GM18870 (cell line): ENCODE measurements around the gene STAM2.
A peak's percentile ranks its signal among the peaks of the same experiment; 100 is the strongest.
"Not testable (repeated sequence)": the region's sequence is repeated elsewhere in the genome, so short reads cannot be mapped to it uniquely, and the experiment has no call there.

Source experiments
- ATAC-seq: cut with Tn5 transposase; IDR thresholded peaks from one replicate; pipeline ENCODE4 v1.9.1; 2021; ENCODE audit warnings: moderate library complexity; ENCODE audit not compliant: unreplicated experiment

STAM2 gene

DNA sequence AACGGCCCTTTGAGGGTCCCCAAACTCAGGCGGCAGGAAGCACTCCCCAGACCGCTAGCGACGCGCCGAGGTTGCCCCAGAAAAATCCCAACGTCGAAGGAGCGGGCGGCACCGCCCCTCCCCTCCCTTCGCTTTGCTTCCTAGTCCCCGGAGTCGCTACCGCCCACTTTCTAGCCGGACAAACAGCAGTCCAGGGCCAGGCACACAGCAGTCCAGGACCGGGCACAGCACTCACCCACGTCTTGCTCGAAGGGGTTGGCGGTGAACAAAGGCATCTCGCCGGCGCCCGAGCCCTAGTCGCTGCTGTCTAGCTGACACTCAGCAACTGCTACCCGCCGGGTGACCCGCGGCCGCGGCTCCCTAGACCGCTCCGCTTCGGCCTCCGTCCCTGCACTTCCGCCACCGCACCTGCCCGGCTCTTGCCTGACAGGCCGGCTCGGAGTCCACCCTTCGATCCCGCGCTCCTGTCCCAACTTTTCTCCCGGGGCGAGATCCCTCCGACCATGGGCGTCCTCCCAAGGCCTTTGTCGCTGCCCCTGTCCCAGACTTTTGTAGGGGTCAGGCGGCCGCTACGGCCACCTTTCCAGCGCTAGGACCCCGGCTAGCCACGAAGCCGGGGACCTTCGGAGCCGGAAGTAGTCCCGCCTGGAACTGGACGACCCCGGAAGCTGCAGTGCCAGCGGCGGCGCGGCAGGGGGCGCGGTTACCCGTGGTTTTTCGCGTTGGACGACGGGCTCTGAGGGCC lies at the start of gene STAM2:
Gene STAM2 (minus strand): TSS at position 396 of the 745 bp plus-strand sequence. CDS start 121 bp downstream, at position 275.
- peak; percentile 72 for ATAC-seq

DNA sequence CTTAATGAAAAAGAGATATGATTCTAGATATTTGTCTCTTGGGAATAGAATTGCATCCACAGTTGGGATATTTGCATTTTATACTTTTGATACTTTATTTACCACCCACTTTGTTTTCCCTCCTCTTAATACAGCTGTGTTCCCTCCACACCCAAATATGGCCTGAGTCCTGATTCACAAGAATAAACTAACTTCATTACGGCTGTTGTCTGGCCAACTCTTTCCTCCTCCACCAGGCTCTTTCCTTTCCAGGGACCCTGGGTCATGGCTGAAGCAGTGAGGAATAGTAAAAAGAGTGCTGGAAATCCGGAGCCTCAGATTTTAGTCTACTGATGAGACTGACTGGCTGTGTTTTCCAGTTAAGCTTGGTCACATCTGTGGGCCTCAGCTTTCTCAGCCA lies 48.4 kb upstream of the STAM2 start:
- ATAC-seq = no peak

DNA sequence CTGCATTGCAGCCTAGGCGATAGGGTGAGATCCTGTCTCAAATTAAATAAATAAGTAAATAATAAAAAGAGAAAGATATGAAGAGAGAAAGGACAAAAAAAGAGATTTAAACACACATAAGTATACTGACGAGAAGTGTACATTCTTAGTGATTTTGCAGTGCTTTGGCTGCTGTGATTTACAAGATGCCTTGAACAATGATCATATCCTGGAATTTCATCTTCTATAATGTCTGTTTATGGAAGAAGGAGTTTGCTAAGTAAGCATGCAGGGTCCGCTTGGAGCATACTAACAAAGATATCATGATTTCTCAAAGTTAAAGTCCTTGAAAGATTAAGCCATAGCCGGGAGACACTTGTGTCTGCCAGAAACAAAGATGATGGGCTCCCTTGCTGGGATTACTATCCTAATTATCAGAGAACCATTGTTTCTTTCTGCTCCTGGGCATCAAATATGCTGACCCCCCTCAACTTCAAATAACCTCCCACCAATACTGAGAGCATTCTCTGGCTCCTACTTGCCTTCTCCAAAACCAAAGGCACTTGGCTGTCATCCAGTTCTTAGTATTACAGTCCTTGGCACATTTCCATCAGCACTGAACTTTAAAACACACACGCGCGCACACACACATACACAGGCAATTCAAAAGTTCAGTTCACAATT lies 47.5 kb upstream of the STAM2 start:
- ATAC-seq = no peak

DNA sequence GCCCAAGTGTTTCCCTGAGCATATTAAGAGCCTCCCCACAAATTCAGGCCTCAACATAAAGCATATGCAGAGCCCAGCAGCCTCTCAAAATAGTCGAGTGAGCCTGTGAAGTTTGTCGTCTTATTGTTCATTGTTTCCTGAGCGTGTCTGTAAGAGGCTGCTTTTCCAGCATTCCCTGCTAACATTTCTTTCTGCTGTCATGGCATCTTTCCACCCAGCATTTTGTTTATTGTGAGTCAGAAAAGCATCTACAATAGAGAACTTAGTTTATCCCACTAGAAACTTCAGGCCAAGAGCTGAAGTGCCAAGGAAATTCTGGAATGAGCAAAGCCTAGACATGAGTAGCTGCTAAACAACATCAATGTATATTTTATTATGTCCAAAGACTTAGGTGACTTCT lies 46.3 kb upstream of the STAM2 start:
- ATAC-seq = no peak

DNA sequence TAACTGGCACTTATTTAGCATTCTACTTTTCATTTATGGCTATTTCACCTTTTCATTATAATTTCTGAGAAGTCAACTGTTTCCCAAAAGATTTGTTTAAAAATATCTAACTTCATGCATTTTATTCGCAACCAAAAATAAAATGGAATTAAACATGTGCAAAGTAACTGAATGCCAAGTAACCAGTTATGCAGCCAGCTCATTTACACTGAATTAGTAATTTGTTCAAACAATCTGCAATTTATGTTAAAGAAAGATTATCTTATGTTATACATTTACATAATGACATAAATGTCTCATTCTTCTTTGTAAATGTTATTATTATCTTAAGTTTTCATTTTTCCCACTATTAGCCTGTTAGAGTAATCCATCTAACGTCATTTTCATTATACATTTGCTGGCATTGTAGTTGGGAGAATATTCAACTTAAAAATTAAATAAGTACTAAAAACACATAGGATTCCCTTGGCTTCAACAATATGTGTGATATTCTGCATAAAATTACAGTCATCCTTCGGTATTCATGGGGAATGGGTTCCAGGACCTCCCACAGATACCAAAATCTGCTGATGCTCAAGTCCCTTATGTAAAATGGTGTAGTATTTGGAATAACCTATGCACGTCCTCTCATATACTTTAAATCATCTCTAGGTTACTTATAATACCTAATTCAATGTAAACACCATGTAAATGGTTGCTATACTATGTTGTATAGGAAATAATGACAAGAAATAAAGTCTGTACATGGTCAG lies 43.7 kb upstream of the STAM2 start:
- ATAC-seq = no peak

DNA sequence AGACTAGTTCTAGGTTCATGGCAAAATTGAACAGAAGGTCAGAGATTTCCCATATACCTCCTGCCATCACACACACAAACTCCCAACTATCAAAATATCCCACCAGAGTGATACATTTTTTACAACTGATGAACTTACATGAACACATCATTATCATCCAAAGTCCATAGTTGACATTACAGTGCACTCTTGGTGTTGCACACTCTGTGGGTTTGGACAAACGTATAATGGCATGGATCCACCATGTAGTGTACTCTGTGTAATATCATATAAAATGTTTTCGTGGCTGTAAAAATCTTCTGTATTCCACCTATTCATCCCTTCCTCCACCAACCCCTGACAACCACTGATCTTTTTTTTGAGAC lies 25.9 kb upstream of the STAM2 start:
- ATAC-seq = no peak

DNA sequence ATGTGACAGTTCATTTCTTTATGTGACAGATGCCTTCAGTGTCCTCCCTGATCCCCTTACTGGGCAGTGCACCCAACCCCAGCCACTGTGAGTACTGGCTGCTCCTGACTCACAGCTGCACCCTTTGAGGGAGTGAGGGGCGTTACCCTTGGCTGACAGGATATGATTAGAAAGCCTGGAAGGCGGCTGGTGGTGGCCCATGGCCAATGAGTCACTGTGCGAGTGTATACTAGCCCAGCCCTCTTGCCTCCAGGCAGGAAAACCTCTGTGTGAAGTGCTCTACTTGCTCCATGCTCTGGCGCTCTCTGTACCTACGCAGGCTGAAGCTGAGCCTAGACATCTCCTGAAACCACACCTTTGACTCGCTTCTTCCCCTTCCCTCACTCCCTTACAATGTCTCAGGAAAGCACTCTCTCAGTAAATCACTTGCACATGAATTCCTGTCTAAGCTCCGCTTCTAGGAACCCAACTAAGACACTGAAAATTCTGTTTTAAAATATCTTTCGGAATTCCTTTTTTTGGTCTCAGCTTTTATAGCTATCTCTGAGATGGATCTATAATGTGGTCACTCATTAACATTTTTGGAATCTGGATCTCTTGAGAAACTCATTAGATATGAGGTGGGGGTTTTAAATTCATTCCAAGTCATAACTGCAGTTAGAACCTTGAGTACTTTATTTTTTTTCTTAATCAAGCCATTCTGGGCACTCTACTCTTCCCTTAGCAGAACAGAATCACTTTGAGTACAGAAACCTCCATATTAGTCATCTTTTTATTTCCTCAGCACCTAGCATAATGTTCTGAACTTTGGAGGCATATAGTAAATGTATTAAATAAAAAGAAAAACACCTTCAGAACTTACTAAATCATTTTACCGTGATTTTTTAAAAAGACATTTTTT lies 25.3 kb upstream of the STAM2 start:
- no peak for ATAC-seq

DNA sequence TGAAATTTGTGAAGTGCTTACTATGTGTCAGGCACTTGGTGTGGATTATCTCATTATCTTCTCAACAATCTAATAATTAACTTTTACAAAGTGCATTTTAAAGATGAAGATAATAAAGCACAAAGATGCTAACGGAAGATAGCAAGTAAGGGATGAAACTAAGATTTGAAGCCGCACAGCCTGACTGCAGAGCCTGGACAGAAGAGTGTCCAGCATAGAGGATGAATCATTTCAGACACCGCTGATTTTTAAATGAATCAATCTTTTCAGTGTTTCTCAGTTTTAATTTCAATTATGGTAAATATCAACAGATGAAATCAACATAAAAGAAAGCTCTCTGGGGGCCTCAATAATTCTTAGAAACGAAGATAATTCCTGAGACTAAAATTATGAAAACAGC lies 24.5 kb upstream of the STAM2 start:
- ATAC-seq = no peak

DNA sequence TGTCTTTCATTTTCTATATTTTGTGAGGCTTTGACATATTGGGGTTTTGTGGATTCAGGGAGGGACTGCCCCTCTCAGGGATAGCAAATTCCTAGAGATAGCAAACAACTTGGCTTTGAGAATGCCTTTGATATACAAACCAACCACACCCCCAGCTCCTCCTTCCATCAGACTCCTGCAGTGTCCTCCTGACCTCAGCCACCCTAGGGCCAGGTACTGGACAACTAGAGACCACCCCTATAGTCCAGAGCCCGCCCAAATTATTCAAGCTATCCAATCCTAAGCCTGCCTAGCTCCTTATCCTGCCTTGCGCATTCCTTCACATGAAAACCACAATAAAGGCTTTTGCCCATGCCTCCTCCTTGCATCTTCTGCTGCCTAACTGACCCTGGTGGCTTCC lies 22.9 kb upstream of the STAM2 start:
- no peak for ATAC-seq

DNA sequence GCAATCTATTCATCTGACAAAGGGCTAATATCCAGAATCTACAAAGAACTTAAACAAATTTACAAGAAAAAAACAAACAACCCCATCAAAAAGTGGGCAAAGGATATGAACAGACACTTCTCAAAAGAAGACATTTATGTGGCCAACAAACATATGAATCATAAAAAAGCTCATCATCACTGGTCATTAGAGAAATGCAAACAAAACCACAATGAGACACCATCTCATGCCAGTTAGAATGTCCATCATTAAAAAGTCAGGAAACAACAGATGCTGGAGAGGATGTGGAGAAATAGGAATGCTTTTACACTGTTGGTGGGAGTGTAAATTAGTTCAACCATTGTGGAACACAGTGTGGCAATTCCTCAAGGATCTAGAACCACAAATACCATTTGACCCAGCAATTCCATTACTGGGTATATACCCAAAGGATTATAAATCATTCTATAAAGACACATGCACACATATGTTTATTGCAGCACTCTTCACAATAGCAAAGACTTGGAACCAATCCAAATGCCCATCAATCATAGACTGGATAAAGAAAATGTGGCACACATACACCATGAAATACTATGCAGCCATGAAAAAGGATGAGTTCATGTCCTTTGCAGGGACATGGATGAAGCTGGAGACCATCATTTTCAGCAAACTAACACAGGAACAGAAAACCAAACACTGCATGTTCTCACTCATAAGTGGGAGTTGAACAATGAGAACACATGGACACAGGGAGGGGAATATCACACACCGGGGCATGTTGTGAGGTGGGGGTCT lies 22.1 kb upstream of the STAM2 start:
- ATAC-seq = not testable (repeated sequence)

DNA sequence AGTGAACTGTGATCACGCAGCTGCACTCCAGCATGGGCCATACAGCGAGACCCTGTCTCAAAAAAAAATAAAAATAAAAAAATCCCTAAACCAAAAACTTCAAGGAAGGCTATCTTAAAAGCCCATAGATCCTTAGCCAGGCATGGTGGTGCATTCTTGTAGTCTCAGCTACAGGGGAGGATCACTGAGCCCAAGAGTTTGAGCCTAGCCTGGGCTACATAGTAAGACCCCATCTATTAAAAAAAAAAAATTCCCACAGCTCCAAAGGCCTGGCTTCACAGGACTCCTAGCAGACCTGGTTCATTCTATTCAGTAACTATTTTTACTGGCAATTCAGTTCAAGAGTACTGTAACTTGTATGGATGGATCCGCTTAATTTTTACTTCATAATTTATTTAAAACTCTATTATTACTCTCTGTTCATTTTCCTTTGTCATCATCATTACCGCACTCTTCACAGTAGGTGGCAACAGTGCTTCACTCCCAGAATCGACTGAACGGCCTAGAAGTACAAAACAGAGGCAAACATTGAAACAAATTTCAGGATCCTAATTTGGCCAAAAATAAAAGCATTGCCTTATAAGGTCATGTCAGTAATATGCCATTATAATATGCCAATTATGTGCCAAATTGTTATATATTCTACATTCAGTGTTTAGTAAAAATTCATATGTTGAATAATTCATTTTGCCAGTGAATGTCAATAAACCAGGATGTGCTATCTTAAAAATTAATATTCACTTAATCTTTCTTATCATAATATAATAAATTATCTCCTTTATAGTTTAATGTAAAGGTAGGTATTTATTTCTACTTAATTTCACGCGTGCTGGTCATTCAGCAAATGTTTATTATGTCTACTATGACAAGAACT lies 14.3 kb upstream of the STAM2 start:
- peak; percentile 72 for ATAC-seq

DNA sequence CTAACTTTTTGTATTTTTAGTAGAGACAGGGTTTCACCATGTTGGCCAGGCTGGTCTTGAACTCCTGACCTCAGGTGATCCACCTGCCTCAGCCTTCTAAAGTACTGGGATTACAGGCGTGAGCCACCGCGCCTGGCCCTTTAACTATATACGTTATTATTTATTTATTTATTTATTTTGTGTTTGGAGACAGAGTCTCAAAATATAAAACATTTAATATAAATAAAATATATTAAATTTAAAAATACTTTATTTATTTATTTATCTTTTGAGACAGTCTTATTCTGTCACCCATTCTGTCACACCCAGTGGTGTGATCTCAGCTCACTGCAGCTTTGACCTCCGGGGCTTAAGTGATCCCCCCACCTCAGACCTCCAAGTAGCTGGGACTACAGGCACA lies 11.2 kb upstream of the STAM2 start:
- not testable (repeated sequence) for ATAC-seq

DNA sequence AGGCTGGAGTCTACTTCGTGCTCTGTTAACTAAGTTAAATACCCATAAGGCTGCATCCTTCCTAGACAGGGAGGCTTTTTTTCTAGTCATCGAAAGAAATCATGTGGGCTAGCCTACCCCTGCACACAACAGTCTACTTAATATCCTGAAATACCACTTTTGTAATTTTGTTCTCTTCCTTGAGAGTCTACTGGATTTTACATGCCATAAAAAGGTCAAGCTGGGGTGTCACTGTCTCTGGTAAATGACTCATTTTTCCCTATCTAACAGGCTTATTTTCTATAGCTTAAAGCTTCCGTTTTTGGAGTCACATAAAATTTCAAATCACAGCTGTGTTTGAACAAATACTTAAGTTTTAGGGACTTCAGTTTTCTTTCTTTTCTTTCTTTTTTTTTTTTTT lies 10.7 kb upstream of the STAM2 start:
- no peak for ATAC-seq

DNA sequence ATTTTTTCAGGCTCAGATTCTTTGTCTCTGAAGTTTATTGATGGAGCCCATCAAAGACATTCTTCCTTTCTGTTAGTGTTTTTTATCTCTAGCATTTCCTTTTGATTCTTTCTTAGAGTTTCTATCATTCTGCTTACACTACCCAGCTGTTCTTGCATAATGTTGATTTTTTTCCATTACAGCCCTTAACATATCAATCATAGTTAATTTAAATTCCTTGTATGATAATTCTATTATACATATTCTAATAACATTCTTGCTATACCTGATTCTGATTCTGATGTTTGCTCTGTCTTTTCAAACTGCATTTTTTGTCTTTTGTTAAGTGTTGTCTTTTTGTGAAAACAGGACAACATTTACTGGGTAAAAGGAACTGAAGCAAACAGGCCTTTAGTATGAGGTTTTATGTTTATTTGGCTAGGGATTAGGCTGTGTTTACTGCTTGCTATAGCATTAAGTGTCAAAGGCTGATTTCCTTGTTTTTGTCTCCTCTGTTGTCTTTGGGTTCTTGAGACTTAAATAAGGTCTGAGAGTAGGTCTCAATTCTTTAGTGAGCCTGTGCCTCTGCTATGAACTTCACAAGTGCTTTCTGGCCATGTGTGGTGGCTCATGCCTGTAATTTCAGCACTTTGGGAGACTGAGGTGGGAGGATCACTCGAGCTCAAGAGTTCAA lies 8.0 kb upstream of the STAM2 start:
- no peak for ATAC-seq

DNA sequence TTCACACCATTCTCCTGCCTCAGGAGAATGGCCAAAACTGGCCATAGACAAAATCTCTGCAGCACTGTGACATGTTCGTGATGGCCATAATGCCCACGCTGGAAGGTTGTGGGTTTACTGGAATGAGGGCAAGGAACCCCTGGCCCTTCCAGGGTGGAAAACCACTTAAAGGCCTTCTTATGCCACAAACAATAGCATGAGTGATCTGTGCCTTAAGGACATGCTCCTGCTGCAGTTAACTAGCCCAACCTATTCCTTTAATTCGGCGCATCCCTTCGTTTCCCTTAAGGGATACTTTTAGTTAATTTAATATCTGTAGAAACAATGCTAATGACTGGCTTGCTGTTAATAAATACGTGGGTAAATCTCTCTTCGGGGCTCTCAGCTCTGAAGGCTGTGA lies 2.1 kb upstream of the STAM2 start:
- ATAC-seq = not testable (repeated sequence)

DNA sequence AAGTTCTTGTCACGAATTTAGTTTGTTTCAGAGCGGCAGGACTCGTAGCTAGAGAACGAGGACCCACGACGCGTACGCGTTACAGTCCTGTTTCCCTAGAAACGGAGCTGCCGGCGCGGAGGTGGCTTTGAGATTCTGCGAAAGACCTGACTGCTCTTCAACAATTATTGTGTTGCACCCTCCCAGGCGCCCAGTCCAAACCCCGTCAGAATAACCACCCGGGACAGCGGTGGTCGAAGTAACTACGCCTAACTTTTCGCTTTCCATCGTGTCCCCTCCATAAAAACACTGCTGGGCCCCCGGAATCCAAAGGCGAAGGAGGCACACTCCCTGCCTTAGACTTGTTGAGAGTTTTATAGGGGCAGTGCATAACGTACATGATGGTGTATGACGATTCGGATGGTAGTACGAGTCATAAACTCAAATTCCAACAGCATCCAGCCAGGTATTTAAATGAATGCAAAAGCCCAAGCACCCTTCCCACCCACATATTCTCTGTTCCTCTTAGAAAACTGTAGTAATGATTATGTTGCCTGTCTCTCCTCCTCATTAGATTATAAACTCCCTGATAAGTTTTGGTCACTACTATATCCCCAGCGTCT lies 651 bp upstream of the STAM2 start:
- peak; percentile 16 for ATAC-seq

DNA sequence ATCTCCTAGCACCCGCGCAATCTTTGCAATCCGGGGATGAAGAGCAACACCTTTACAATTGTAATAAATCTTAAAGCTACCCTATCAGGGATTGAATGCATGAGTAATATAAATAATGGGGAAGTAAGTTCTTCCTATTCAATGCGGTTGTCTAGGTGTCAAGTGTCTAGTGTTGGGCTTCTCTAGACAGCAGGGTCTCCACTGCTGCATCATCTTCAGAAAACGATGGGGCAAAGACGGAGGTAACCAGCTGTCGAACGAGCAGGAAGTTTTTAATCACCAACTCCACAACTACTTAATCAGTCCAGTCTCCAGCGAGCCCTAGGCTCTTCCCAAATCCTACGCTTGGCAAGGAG lies 573 bp downstream of the STAM2 start:
- ATAC-seq = peak; percentile 28

DNA sequence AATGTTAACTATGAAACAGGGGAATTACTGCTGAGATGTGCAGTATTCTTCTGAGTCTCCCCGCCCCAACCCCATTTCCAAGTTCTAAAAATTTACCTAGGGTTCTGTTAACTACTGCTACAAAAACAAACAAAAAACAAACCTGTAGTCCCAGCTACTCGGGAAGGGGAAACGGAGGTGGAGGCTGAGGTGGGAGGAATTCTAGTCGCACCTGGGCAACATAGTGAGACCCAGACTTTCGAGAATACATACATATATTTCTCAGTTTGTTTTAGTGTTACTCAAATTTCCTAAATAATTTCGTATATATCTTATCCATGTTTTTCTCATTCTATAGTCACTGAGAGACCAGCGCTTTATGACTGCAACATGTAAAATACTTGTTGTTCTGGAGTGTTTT lies 989 bp downstream of the STAM2 start:
- ATAC-seq = no peak
